AG09309 (cell line): ENCODE results near the gene COP1.

Source experiments
- DNase-seq: peaks from one replicate; pipeline ENCODE4 v3.0.0-alpha.2; 2010; ENCODE audit warnings: low read depth
- H3K4me3 ChIP-seq: 2 replicates; pipeline ENCODE4 v1.5.1; 2011; ENCODE audit warnings: mild to moderate bottlenecking, low read depth, low read length, moderate library complexity; ENCODE audit not compliant: control insufficient read depth
- TF ChIP-seq, protein P1 (sequence below): IDR thresholded peaks from 2 replicates; pipeline ENCODE4 v1.5.1; 2011; ENCODE audit warnings: mild to moderate bottlenecking, low read depth, low read length, inconsistent platforms; ENCODE audit not compliant: insufficient read depth, control insufficient read depth; ENCODE audit errors: missing control alignments

COP1 gene

DNA sequence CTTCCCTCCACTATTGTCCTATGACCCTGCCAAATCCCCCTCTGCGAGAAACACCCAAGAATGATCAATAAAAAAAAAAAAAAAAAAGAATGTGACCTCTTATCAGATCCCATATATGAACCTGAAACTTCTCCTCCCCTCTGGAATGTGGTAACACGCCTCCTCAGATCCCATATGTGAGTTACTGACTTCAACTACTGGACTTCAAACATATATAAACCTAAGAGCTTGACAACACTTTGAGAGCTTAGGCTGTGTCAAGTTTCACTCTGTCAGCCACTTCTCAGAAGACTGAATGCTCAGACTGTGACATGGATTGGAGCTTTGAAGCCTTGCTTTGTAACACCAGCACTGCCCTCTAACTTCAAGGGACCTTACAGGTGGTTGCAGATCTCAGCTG, 148.4 kb downstream of the COP1 start:
- TF ChIP-seq, protein P1, sequence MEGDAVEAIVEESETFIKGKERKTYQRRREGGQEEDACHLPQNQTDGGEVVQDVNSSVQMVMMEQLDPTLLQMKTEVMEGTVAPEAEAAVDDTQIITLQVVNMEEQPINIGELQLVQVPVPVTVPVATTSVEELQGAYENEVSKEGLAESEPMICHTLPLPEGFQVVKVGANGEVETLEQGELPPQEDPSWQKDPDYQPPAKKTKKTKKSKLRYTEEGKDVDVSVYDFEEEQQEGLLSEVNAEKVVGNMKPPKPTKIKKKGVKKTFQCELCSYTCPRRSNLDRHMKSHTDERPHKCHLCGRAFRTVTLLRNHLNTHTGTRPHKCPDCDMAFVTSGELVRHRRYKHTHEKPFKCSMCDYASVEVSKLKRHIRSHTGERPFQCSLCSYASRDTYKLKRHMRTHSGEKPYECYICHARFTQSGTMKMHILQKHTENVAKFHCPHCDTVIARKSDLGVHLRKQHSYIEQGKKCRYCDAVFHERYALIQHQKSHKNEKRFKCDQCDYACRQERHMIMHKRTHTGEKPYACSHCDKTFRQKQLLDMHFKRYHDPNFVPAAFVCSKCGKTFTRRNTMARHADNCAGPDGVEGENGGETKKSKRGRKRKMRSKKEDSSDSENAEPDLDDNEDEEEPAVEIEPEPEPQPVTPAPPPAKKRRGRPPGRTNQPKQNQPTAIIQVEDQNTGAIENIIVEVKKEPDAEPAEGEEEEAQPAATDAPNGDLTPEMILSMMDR: no peak
- no peak overlapping the region for H3K4me3 ChIP-seq
- DNase-seq: no peak

DNA sequence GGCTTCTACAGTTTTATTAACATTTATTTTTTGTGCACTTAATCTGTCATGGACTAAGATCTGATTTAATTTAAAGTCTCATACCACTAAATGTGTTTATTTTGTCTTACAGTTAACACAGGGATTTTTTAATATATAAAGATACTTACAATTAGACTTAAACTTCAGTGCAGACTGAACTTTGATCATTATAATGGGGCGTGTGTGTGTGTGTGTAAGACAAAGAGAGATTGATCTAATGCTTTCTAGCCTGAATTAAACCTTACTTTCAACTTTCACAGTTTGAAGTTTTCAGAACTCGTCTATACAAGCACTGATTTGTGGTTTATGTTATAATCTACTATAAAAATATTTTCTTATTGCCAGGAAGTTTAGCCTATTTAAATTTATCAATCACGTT, 150.8 kb downstream of the COP1 start:
- no peak overlapping the region for H3K4me3 ChIP-seq
- TF ChIP-seq, protein P1: no peak
- DNase-seq: no peak

- TF ChIP-seq, protein P1: no peak
- H3K4me3 ChIP-seq: no peak overlapping the region
- no peak for DNase-seq
These were observed 151.7 kb downstream of the COP1 start for GRCh38 chr1:176055398-176055797.

GRCh38 chr1:176051902-176052518, 155.1 kb downstream of the COP1 start:
- TF ChIP-seq, protein P1: no peak
- no peak for DNase-seq
- H3K4me3 ChIP-seq: no peak overlapping the region

DNA sequence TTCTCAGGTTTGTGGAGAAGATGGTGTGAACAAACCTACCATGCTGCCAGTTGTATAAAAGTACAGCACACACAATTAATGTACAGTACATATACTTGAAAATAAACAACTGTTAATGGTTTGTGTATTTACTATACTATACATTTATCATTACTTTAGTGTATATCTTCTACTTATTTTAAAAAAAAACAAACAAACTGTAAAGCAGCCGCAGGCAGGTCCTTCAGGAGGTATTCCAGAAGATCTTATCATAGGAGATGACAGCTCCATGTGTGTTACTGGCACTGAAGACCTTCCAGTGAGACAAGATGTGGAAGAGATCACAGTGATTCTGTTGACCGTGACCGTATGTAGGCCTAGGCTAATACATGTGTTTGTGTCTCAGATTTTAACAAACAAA, 155.7 kb downstream of the COP1 start:
- TF ChIP-seq, protein P1: no peak
- no peak for DNase-seq

GRCh38 chr1:176049582-176049981, 157.5 kb downstream of the COP1 start:
- TF ChIP-seq, protein P1: no peak
- no peak overlapping the region for H3K4me3 ChIP-seq
- DNase-seq: no peak

More for the DNA sequence above, 155.7 kb downstream of the COP1 start:
- H3K4me3 ChIP-seq: no peak overlapping the region
